Umbilical cord (tissue), 1 donor: Measurements from ENCODE around the gene IGSF9B. TPM values are rescaled to one million over a fixed set of nuclear protein-coding genes. Genes with fewer than 3 reads are reported as not detected.

Source experiments
- total RNA-seq: library from RNA; depleted of rRNA; stranded (reverse); fragments of >200 nt; gene quantifications from one replicate; pipeline ENCODE4 v1.2.3, GENCODE V29; 2014; ENCODE audit warnings: low replicate concordance; ENCODE audit not compliant: insufficient read depth

Gene IGSF9B
- total RNA-seq, 1 donor from 2014 or later, result 30.1 TPM

Other genes with a start within 250 kb of the IGSF9B start
- not detected for gene SPATA19, start 111.5 kb downstream of the IGSF9B start, total RNA-seq
- 156 TPM for gene JAM3, start 112.1 kb upstream of the IGSF9B start, total RNA-seq